PC-9 (cell line): ENCODE data around the gene TMEM205. TPM values are rescaled to one million over a fixed set of nuclear protein-coding genes. Genes with fewer than 3 reads are reported as not detected.
"Not testable (repeated sequence)": the region's sequence is repeated elsewhere in the genome, so short reads cannot be mapped to it uniquely, and the experiment has no call there.

ENCODE experiments used
- BruUV-seq: library from RNA; stranded (reverse); fragments of 400-500 nt; replicated peaks from 2 replicates; lab custom pipeline; 2021; lab: Mats Ljungman, UMichigan
- CTCF ChIA-PET: fragments of 300-600 bp; sonication (Branson Sonifier 250); formaldehyde crosslinking; loops from one replicate; lab custom pipeline; 2022; ENCODE audit warnings: antibody characterized with exemption; lab: Charles Lee
- POLR2A ChIA-PET: fragments of 300-600 bp; sonication (Branson Sonifier 250); formaldehyde crosslinking; loops from one replicate; lab custom pipeline; 2022; ENCODE audit warnings: antibody characterized with exemption; ENCODE audit not compliant: unreplicated experiment; lab: Charles Lee
- DNase-seq, 2 experiments: peaks; one replicate each; pipeline versions ENCODE4 v3.0.0 to v3.0.0-alpha.2; 2015 to 2022; ENCODE audit warnings: mixed read lengths in 1 of 2
- H2AFZ ChIP-seq: fragments of 200-600 bp; sonication (generic); 2 replicates; pipeline ENCODE4 v1.8.1; 2017; ENCODE audit warnings: antibody characterized with exemption
- H3F3A ChIP-seq: fragments of 200-600 bp; sonication (generic); 2 replicates; pipeline ENCODE4 v1.8.1; 2017; ENCODE audit warnings: antibody characterized with exemption, mild to moderate bottlenecking, low read depth; ENCODE audit not compliant: insufficient read depth
- H3K27ac ChIP-seq: fragments of 200-600 bp; sonication (generic); 2 replicates; pipeline ENCODE4 v1.6.1; 2016; ENCODE audit warnings: mixed run types
- H3K27me3 ChIP-seq: fragments of 200-600 bp; sonication (generic); 2 replicates; pipeline ENCODE4 v1.6.1; 2016; ENCODE audit warnings: low read depth, mixed run types; ENCODE audit not compliant: insufficient read depth
- H3K36me3 ChIP-seq: fragments of 200-600 bp; sonication (generic); 2 replicates; pipeline ENCODE4 v1.6.1; 2016; ENCODE audit warnings: low read depth, mixed run types
- H3K4me1 ChIP-seq: fragments of 200-600 bp; sonication (generic); replicated peaks from 2 replicates; pipeline ENCODE4 v1.6.1; 2016; ENCODE audit warnings: mixed run types; ENCODE audit not compliant: insufficient read depth
- H3K4me2 ChIP-seq: fragments of 200-600 bp; sonication (generic); 2 replicates; pipeline ENCODE4 v1.6.1; 2017; ENCODE audit warnings: mixed run types
- H3K4me3 ChIP-seq: fragments of 200-600 bp; sonication (generic); 2 replicates; pipeline ENCODE4 v1.6.1; 2016; ENCODE audit warnings: mixed run types
- H3K79me2 ChIP-seq: fragments of 200-600 bp; sonication (generic); 2 replicates; pipeline ENCODE4 v1.6.1; 2017; ENCODE audit warnings: low read depth, mixed run types
- H3K9me2 ChIP-seq: fragments of 200-600 bp; sonication (generic); 2 replicates; pipeline ENCODE4 v1.8.1; 2017; ENCODE audit warnings: mild to moderate bottlenecking; ENCODE audit not compliant: insufficient read depth
- H3K9me3 ChIP-seq: fragments of 200-600 bp; sonication (generic); 2 replicates; pipeline ENCODE4 v1.8.1; 2016; ENCODE audit warnings: low read depth; ENCODE audit not compliant: insufficient read depth
- H4K20me1 ChIP-seq: fragments of 200-600 bp; sonication (generic); 2 replicates; pipeline ENCODE4 v1.8.1; 2017; ENCODE audit not compliant: insufficient read depth
- CTCF ChIP-seq: fragments of 200-600 bp; sonication (generic); conservative IDR thresholded peaks from 2 replicates; pipeline ENCODE4 v1.6.1; 2017; ENCODE audit warnings: mixed run types, antibody characterized with exemption, mild to moderate bottlenecking, moderate library complexity
- EZH2 ChIP-seq: fragments of 200-600 bp; sonication (generic); IDR thresholded peaks from 2 replicates; pipeline ENCODE4 v1.8.0; 2017; ENCODE audit warnings: antibody characterized with exemption, low read depth
- intact Hi-C: fragments of 100-400 bp; cut with micrococcal nuclease; formaldehyde crosslinking; loops from one replicate; pipeline ENCODE4 v1.10.0; 2022; ENCODE audit not compliant: unreplicated experiment
- total RNA-seq: library from RNA; stranded (reverse); gene quantifications from 2 replicates; pipeline ENCODE4 v1.2.3, GENCODE V29; 2021

Gene TMEM205
- total RNA-seq, 1 experiment from 2014 or later: 80.3 TPM

GRCh38 chr19:11335449-11336146 is 10.5 kb downstream of the TMEM205 start:
- H3K9me2 ChIP-seq: no peaks in the 10 kb centered on the region
- no peak overlapping the region for H2AFZ ChIP-seq
- intact Hi-C loops: no loop called here
- CTCF ChIA-PET: no interaction called here
- H3F3A ChIP-seq: peaks cover 31% of the 10 kb centered on the region
- H4K20me1 ChIP-seq: no peaks in the 10 kb centered on the region
- no peak for TF ChIP-seq EZH2
- no peak for TF ChIP-seq CTCF
- BruUV-seq: no TSS peak
- no peaks in the 10 kb centered on the region for H3K9me3 ChIP-seq
- peaks cover 36% of the 10 kb centered on the region for H3K36me3 ChIP-seq
- no peak overlapping the region for H3K27ac ChIP-seq
- DNase-seq: no peak
- no peak overlapping the region for H3K4me2 ChIP-seq
- POLR2A ChIA-PET: no interaction called here
- H3K27me3 ChIP-seq: no peaks in the 10 kb centered on the region
- H3K79me2 ChIP-seq: peaks cover 14% of the 10 kb centered on the region; the same call in 1 of the 2 replicates
- no peak overlapping the region for H3K4me3 ChIP-seq
- peaks cover 14% of the 10 kb centered on the region for H3K4me1 ChIP-seq

GRCh38 chr19:11333838-11334237 is 12.2 kb downstream of the TMEM205 start:
- POLR2A ChIA-PET, H4K20me1 ChIP-seq, H3K27ac ChIP-seq, H3K9me2 ChIP-seq, H3K9me3 ChIP-seq, H2AFZ ChIP-seq, CTCF ChIA-PET, H3K4me3 ChIP-seq, BruUV-seq, H3K4me1 ChIP-seq, intact Hi-C loops, H3K4me2 ChIP-seq, H3K27me3 ChIP-seq: not testable (repeated sequence)
- H3K79me2 ChIP-seq: peaks cover 11% of the 10 kb centered on the region; the same call in 1 of the 2 replicates
- H3F3A ChIP-seq: peaks cover 25% of the 10 kb centered on the region
- peaks cover 36% of the 10 kb centered on the region for H3K36me3 ChIP-seq
- peak in 1 of 2 experiments; percentile 79 for DNase-seq

GRCh38 chr19:11332822-11333221 is 13.2 kb downstream of the TMEM205 start:
- Histone ChIP-seq H3K36me3 (peaks cover 36% of the 10 kb centered on the region), H3F3A (peaks cover 18% of the 10 kb centered on the region), H3K9me3 (no peaks in the 10 kb centered on the region), H3K4me2 (no peak overlapping the region), H4K20me1 (no peaks in the 10 kb centered on the region), H3K9me2 (no peaks in the 10 kb centered on the region), H3K27ac (no peak overlapping the region), H2AFZ (no peak overlapping the region), H3K79me2 (peaks cover under 1% of the 10 kb centered on the region; the same call in 1 of the 2 replicates), H3K27me3 (no peaks in the 10 kb centered on the region), H3K4me3 (no peak overlapping the region), H3K4me1 (no peaks in the 10 kb centered on the region)
- POLR2A ChIA-PET: no interaction called here
- no peak for DNase-seq
- CTCF ChIA-PET: no interaction called here
- intact Hi-C loops: no loop called here
- TF ChIP-seq CTCF (no peak), EZH2 (no peak)
- BruUV-seq: no TSS peak
